SK-N-MC (cell line): Measurements from ENCODE around the gene PHACTR3.

Experiments
- EZH2 ChIP-seq: fragments of 200-600 bp; sonication (generic); IDR thresholded peaks from one replicate; pipeline ENCODE4 v1.6.1; 2017; ENCODE audit warnings: antibody characterized with exemption
- POLR2AphosphoS5 ChIP-seq: IDR thresholded peaks from 2 replicates; pipeline ENCODE4 v1.6.1; 2012; ENCODE audit warnings: mild to moderate bottlenecking, low read depth, low read length, borderline replicate concordance

DNA sequence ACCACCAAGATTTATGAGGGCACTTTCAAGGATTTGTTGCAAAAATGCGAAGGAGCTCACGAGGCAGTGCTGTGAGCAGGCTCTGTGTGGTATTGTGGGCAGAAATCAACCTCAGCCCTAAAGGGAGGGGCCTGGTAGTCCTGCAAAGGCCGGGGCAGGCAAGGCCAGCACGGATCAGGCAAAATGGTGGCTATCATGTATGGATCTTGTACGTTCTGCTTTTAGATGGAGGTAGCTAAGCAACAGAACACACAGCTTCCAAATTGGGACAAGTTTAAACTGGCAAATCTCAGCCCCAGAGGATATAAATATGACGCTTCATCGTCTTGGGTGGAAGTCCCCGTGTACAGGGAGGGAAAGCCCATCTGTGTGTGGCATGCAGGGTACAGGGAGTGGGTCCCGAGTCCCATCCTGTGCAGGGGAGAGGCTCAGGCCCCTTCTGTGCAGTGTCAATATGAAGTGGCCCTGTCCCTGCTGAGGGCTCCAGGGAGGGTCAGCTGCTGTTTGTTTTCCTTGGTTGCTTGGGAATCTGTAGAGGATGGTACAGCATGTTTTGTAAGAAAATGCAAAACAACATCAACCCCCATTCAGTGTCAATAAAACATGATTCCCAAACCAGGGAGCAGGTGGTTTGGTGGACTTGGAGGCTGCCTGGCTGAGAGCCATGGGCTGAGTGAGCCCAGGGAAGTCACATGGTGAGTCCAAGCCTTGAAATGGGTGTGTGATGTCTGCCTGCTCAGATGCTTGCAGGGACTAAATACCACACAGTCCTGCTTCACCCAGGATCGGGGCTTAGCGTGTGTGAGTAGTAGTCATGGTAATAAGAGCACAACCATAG is 216.1 kb downstream of the PHACTR3 start:
- no peak for TF ChIP-seq EZH2
- TF ChIP-seq POLR2AphosphoS5, result no peak
